Naive thymus-derived CD4-positive, alpha-beta T cell (primary cell): ENCODE measurements around the gene TAF1B. TPM values are rescaled to one million over a fixed set of nuclear protein-coding genes. Genes with fewer than 3 reads are reported as not detected.
A peak's percentile ranks its signal among the peaks of the same experiment; 100 is the strongest.

Experiments used
- ATAC-seq: fragments of 150-1000 bp; cut with Tn5 transposase; 2 replicates; pipeline ENCODE4 v1.10.0; 2021; ENCODE audit warnings: mild to moderate bottlenecking, moderate library complexity
- CTCF ChIA-PET: fragments of 350-600 bp; sonication (Branson Sonifier 250); formaldehyde crosslinking; loops from one replicate; lab custom pipeline; 2021; ENCODE audit warnings: antibody characterized with exemption; lab: Charles Lee
- POLR2A ChIA-PET: fragments of 350-600 bp; sonication (Branson Sonifier 250); formaldehyde crosslinking; loops from one replicate; lab custom pipeline; 2021; ENCODE audit warnings: antibody characterized with exemption, inconsistent platforms; lab: Charles Lee
- DNase-seq, 9 donors: peaks; one replicate each; pipeline versions ENCODE4 v3.0.0 to v3.0.0-alpha.2; 2020 to 2022; ENCODE audit warnings: mixed read lengths in 1 of 9
- H3K27ac ChIP-seq: one replicate; pipeline ENCODE4 v1.7.0; 2013; ENCODE audit warnings: mild to moderate bottlenecking, low read depth, low read length, moderate library complexity
- H3K27me3 ChIP-seq, 2 donors: one replicate each; pipeline ENCODE4 v1.7.0; 2013; ENCODE audit warnings: low read length in 2 of 2, mild to moderate bottlenecking in 2 of 2, moderate library complexity in 2 of 2; ENCODE audit not compliant: control insufficient read depth in 2 of 2, insufficient read depth in 2 of 2
- H3K36me3 ChIP-seq, 3 experiments: 1 replicate in 2 of 3; 2 replicates in 1 of 3; pipeline ENCODE4 v1.7.0; 2013; ENCODE audit warnings: low read length in 3 of 3, mild to moderate bottlenecking in 3 of 3, moderate library complexity in 1 of 3; ENCODE audit not compliant: insufficient read depth in 3 of 3, control insufficient read depth in 2 of 3
- H3K4me1 ChIP-seq, 2 donors: one replicate each; pipeline ENCODE4 v1.7.0; 2013; ENCODE audit warnings: low read length in 2 of 2, mild to moderate bottlenecking in 2 of 2, moderate library complexity in 1 of 2; ENCODE audit not compliant: control insufficient read depth in 2 of 2, insufficient read depth in 2 of 2
- H3K4me3 ChIP-seq: 2 replicates; pipeline ENCODE4 v1.7.0; 2013; ENCODE audit warnings: mild to moderate bottlenecking, low read length
- H3K9me3 ChIP-seq, 3 experiments: 1 replicate in 2 of 3; 2 replicates in 1 of 3; pipeline ENCODE4 v1.7.0; 2013; ENCODE audit warnings: low read length in 3 of 3; ENCODE audit not compliant: control insufficient read depth in 2 of 3
- H3K27ac Mint-ChIP-seq, 9 donors: one replicate each; pipeline ENCODE4 v1.8.0; 2020 to 2022; ENCODE audit warnings: mixed read lengths in 9 of 9, mild to moderate bottlenecking in 8 of 9, moderate library complexity in 5 of 9, inconsistent platforms in 2 of 9
- H3K27me3 Mint-ChIP-seq, 5 donors: one replicate each; pipeline ENCODE4 v1.8.0; 2021 to 2022; ENCODE audit warnings: mixed read lengths in 5 of 5, mild to moderate bottlenecking in 1 of 5
- H3K36me3 Mint-ChIP-seq, 5 donors: one replicate each; pipeline ENCODE4 v1.8.0; 2020 to 2022; ENCODE audit warnings: mixed read lengths in 5 of 5, mild to moderate bottlenecking in 3 of 5, inconsistent platforms in 1 of 5
- H3K4me1 Mint-ChIP-seq, 7 donors: one replicate each; pipeline ENCODE4 v1.8.0; 2020 to 2022; ENCODE audit warnings: mixed read lengths in 7 of 7, mild to moderate bottlenecking in 3 of 7, inconsistent platforms in 1 of 7
- H3K4me3 Mint-ChIP-seq, 10 donors: one replicate each; pipeline ENCODE4 v1.8.0; 2020 to 2022; ENCODE audit warnings: mild to moderate bottlenecking in 10 of 10, mixed read lengths in 10 of 10, moderate library complexity in 6 of 10, inconsistent platforms in 2 of 10
- H3K9me3 Mint-ChIP-seq, 11 donors: one replicate each; pipeline ENCODE4 v1.8.0; 2020 to 2022; ENCODE audit warnings: mixed read lengths in 11 of 11, mild to moderate bottlenecking in 4 of 11, inconsistent platforms in 1 of 11, moderate library complexity in 1 of 11
- intact Hi-C, 2 donors: fragments of 100-400 bp; cut with micrococcal nuclease; formaldehyde crosslinking; loops; one replicate each; pipeline ENCODE4 v1.15.1; 2023
- polyA plus RNA-seq, 2 donors: library from polyadenylated mRNA; unstranded; fragments of 300-500 nt; fragmentation: Illumina TruSeq; gene quantifications; one replicate each; pipeline ENCODE4 v1.2.3, GENCODE V29; 2021
- total RNA-seq, 6 experiments: library from RNA in 5 of 6; stranded (reverse) in 5 of 6; gene quantifications; 1 replicate in 5 of 6; 2 replicates in 1 of 6; pipeline ENCODE4 v1.2.3 and lab custom pipeline; 2021 to 2026

The TAF1B gene
- total RNA-seq (10 to 100 TPM in 4 of 5 experiments, 1 to 10 TPM in 1; 9.2 to 28.2 (median 20.9) TPM), polyA plus RNA-seq (1 to 10 TPM; 7.2 to 8.6 TPM), total RNA-seq (lab: John Stamatoyannopoulos, UW) (10.8 reads per million, percentile 37 among the genes with 10 or more reads in this experiment)

DNA sequence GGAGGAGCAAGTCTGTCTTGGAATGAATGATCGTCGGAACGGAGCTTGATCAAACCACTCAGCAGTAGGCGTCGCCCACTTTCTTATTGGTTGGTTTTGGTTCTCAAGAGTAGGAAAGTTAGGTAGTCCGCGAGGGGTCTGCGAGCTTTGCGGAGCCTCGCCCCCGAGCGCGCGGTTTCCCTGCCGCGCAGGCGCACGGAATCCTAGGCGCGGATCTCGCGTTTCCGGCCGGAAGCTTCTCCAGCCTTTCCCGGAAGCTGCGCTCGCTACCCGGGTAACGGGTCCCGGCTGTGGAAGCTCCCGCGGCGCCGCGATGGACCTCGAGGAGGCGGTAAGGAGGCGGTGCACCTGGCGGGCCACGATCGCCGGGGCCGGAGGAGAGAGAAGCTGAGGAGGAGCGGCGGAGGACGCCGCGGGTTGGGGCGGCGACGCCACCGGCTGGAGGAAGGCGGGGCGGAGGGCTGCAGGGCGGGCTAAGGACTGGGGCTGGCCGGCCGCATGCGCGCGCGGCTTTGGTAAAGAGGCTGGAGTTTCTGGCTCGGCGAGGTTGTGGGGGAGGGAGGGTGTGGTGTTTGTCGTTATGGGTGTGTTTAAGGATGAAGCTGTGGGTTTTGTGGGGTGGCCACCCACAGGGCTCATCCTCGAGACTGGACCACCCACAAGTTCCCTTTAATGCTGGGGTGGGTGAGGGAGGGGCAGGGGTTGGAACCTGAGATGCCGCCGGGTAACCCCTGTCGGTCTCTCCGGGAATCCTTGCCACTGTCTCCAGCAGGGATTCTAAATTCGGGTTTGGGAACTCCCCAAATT, at the start of gene TAF1B:
Gene TAF1B, plus strand, starts transcription at position 246 of the 807 bp plus-strand sequence. Its CDS starts 68 bp downstream, at position 314.
- ATAC-seq: peak; percentile 87
- Mint-ChIP-seq H3K27ac (peak within 1 kb of the TSS; percentile 74 to 97 (median 92)), H3K9me3 (peaks cover 0 to 1% (median 0%) of the 10 kb centered on the region in 11 donors), H3K4me3 (peak within 1 kb of the TSS; percentile 89 to 95 (median 93)), H3K27me3 (peaks cover 0 to 6% (median 0%) of the 10 kb centered on the region in 5 donors), H3K36me3 (peaks cover 0 to 29% (median 10%) of the 10 kb centered on the region in 5 donors), H3K4me1 (peaks cover 25 to 56% (median 48%) of the 10 kb centered on the region in 7 donors)
- intact Hi-C loops: loop anchor here (1.0 to 10.0 kb wide), 15 partner anchors 29 to 1311 kb away; partner anchors contain the start of genes ADAM17 (in 2 of the 2), CPSF3 (in 2 of the 2), HPCAL1 (in 2 of the 2) and ITGB1BP1 (in 2 of the 2)
- Histone ChIP-seq H3K4me3 (peak within 1 kb of the TSS; percentile 85), H3K27me3 (no peaks in the 10 kb centered on the region), H3K4me1 (peaks cover 11 to 13% of the 10 kb centered on the region in 2 donors), H3K36me3 (peaks cover 0 to 5% (median 5%) of the 10 kb centered on the region in 3 experiments), H3K9me3 (no peaks in the 10 kb centered on the region), H3K27ac (peak within 1 kb of the TSS; percentile 72)
- DNase-seq: peak; percentile 55 to 89 (median 80)
- CTCF ChIA-PET: interaction anchor here (1.7 kb wide), 1 partner anchor 29 kb away, joined by 5 read pairs; no protein-coding TSS in a partner anchor
- POLR2A ChIA-PET: interaction anchor here (0.7 to 1.4 kb wide), 7 partner anchors 105 to 369 kb away, joined by 3 to 5 read pairs (median 3); partner anchors contain the start of genes IAH1, KLF11 and YWHAQ

DNA sequence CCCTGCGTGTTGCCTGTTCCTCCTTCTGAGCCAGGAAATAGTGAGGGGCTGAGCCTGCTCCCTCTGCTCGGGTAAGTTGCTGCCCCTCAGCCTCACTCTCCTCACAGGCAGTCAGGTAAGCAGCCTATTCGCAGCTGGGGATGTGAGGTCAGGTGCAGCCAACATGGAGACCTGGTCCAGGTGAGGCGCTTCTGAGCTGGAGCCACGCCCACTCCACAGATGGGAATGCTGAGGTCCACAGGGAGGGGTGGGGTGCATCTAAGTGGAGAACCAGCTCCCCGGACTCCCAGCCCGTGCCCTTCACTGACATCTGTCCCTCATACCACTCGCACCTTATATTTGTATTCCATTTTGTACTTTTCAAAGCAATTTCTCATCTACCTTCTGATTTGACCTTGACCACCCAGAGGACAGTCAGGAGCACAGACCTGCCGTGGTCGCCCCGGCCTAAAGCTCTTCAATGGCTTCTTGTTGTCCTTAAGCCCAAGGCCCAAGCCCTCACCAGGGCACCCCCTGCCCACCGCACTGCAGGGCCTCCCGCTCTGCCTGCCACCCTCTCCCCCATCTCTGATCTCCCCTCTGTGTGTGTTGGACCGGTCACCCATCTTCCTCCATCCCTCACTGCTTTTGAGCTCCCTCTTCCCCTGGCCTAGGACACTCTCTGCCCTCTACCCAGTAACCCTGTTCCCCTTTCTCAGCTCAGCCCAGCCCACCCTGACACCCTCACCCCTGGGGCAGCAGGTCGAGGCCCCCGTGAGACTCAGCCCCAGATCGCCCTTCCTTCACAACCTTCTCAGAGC, 49.2 kb upstream of the TAF1B start:
- no peak for ATAC-seq

DNA sequence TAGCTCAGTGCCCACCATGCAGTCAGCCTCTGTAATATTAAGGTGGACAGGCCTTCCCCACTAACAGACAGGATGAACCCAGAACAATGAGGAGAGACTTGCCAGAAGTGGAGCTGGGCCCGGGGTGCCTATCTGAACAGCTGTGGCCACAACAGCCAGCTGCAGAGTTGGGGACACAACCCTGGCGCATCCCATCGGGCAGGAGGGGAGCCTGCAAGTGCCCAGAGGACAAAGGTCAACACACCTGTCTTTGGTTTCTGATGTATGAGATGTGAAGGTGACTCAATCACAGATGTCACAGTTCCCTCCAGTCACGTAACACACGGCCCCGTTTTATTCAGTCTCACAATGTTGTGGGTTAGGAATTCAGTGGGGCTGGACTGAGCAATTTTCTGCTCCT, 48.2 kb upstream of the TAF1B start:
- no peak overlapping the region for H3K4me3 ChIP-seq
- intact Hi-C loops: loop anchor here (5.0 kb wide), 1 partner anchor 238 kb away; the partner anchor contains the start of gene ADAM17 (in 2 of the 2)
- H3K27ac ChIP-seq: no peak overlapping the region
- no peaks in the 10 kb centered on the region for H3K36me3 Mint-ChIP-seq
- H3K27ac Mint-ChIP-seq: peak overlapping the region in 1 of 9 donors; percentile 29
- POLR2A ChIA-PET: interaction anchor here (0.6 kb wide), 1 partner anchor 175 kb away, joined by 3 read pairs; no protein-coding TSS in a partner anchor
- DNase-seq (no peak), ATAC-seq (no peak)
- H3K4me1 ChIP-seq: peaks cover 9 to 12% of the 10 kb centered on the region in 2 donors
- peaks cover 0 to 6% (median 2%) of the 10 kb centered on the region in 5 donors for H3K27me3 Mint-ChIP-seq
- H3K9me3 ChIP-seq: no peaks in the 10 kb centered on the region
- H3K27me3 ChIP-seq: no peaks in the 10 kb centered on the region
- peaks cover 8 to 35% (median 16%) of the 10 kb centered on the region in 7 donors for H3K4me1 Mint-ChIP-seq
- H3K36me3 ChIP-seq: no peaks in the 10 kb centered on the region
- H3K4me3 Mint-ChIP-seq: no peak overlapping the region
- CTCF ChIA-PET: no interaction called here
- H3K9me3 Mint-ChIP-seq: peaks cover 0 to 4% (median 0%) of the 10 kb centered on the region in 11 donors

More for the DNA sequence above, 49.2 kb upstream of the TAF1B start:
- no peak overlapping the region for H3K27ac ChIP-seq
- no peaks in the 10 kb centered on the region for H3K27me3 ChIP-seq
- Mint-ChIP-seq H3K4me3 (no peak overlapping the region), H3K36me3 (no peaks in the 10 kb centered on the region), H3K4me1 (peaks cover 0 to 26% (median 9%) of the 10 kb centered on the region in 7 donors), H3K27me3 (peaks cover 0 to 6% (median 0%) of the 10 kb centered on the region in 5 donors), H3K9me3 (peaks cover 0 to 4% (median 0%) of the 10 kb centered on the region in 11 donors), H3K27ac (peak overlapping the region in 1 of 9 donors; percentile 13)
- no peaks in the 10 kb centered on the region for H3K36me3 ChIP-seq
- DNase-seq: no peak
- POLR2A ChIA-PET: no interaction called here
- H3K9me3 ChIP-seq: no peaks in the 10 kb centered on the region
- CTCF ChIA-PET: interaction anchor here (0.6 to 0.8 kb wide), 2 partner anchors 37 to 159 kb away, joined by 3 read pairs; no protein-coding TSS in a partner anchor
- H3K4me1 ChIP-seq: peaks cover 0 to 3% of the 10 kb centered on the region in 2 donors
- no peak overlapping the region for H3K4me3 ChIP-seq
- intact Hi-C loops: no loop called here

DNA sequence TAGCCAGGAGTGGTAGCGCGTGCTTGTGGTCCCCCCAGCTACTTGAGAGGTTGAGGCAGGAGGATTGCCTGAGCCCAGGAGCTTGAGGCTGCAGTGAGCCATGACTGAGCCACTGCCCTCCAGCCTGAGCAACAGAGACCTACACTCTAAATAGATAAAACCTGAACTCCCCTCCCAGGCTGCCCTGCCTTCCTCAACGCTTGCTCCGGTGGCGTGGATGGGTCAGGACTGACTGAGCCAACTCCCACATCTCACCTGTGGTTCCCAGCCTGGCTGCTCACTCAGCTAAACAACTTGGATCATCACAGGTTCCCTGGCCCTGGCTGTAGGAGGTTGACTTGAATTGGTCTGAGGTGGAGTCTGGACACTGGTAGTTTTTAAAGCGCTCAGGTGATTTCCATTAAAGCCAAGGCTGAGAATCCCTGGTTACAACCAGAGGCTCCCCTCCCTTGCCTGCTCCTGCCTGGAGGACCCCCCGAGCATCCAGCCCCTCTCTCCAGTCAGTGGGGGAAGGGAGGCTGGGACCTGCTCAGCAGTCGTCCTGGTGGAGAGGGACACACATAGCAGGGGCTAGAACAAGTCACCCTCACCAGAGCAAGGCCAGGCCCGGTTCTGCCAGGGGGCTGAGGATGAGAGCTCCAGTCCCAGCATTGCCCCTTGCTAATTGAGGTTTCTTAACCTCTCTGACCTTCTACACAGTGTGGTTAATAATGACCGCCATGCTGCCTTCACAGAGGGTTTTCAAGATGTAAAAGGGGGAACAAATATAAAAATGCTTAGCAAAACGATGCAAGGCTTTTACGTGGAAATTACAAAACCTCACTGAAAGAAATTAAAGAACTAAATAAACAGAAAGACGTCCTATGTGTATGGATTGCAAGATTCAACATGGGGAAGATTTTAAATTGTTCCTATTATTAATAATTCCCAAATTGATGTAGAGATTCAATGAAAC, 46.9 kb upstream of the TAF1B start:
- Histone ChIP-seq H3K4me3 (no peak overlapping the region), H3K27ac (no peak overlapping the region), H3K36me3 (no peaks in the 10 kb centered on the region), H3K27me3 (no peaks in the 10 kb centered on the region), H3K4me1 (peaks cover 9 to 12% of the 10 kb centered on the region in 2 donors), H3K9me3 (no peaks in the 10 kb centered on the region)
- intact Hi-C loops: loop anchor here (5.0 kb wide), 1 partner anchor 239 kb away; the partner anchor contains the start of gene ADAM17 (in 2 of the 2)
- ATAC-seq (no peak), DNase-seq (no peak)
- Mint-ChIP-seq H3K27me3 (peaks cover 0 to 6% (median 2%) of the 10 kb centered on the region in 5 donors), H3K9me3 (peaks cover 0 to 4% (median 0%) of the 10 kb centered on the region in 11 donors), H3K36me3 (no peaks in the 10 kb centered on the region), H3K4me3 (no peak overlapping the region), H3K27ac (no peak overlapping the region), H3K4me1 (peaks cover 11 to 40% (median 17%) of the 10 kb centered on the region in 7 donors)
- POLR2A ChIA-PET: no interaction called here
- CTCF ChIA-PET: no interaction called here

DNA sequence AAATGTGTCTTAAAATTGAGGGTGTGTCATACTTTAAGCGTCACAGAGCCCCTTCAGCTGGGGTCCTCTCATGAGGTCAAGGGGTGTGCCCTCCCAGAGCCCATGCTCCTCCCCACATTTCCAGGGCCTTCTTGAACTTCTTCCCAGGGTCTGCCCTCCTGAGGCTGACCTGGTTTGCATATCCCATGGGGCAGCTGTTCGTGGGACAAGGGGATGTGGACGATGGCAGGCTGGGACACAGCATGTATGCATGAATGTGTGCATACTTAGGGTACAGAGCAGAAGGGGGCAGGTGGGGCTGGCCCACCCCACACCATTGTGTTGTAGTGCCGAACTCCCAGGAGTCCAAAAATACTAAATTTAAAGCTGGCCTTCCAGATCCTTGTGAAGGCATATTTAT, 46.2 kb upstream of the TAF1B start:
- intact Hi-C loops: loop anchor here (5.0 kb wide), 1 partner anchor 240 kb away; the partner anchor contains the start of gene ADAM17 (in 2 of the 2)
- H3K27me3 ChIP-seq: no peaks in the 10 kb centered on the region
- H3K36me3 ChIP-seq: no peaks in the 10 kb centered on the region
- H3K4me1 ChIP-seq: peaks cover 9 to 12% of the 10 kb centered on the region in 2 donors
- Mint-ChIP-seq H3K36me3 (no peaks in the 10 kb centered on the region), H3K27ac (no peak overlapping the region), H3K9me3 (peaks cover 0 to 4% (median 0%) of the 10 kb centered on the region in 11 donors), H3K4me3 (no peak overlapping the region), H3K4me1 (peaks cover 11 to 42% (median 18%) of the 10 kb centered on the region in 7 donors), H3K27me3 (peaks cover 0 to 6% (median 2%) of the 10 kb centered on the region in 5 donors)
- ChIA-PET CTCF (no interaction called here), POLR2A (no interaction called here)
- no peaks in the 10 kb centered on the region for H3K9me3 ChIP-seq
- no peak overlapping the region for H3K27ac ChIP-seq
- ATAC-seq (no peak), DNase-seq (no peak)
- H3K4me3 ChIP-seq: no peak overlapping the region
